Measurements from ENCODE around the gene ADAM15.

DNA sequence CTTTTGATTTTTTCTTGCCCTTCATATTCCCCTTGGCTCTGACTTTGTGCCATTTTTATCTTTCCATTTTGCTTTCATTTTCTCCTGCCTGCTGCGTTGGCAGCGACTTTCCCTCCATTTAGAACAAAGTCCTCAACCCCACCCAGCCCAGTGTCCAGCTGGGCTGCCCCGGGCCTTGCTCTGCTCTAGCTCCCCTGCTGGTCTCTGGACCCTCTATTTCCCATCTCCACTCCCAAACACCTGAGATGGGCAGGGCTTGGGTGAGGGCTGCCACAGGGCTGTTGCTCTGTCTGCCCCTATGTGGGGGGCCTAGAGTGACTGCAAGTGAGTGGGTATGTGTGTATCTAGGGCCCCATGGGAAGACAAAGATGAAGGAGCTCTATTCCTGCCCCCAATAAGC lies 7.3 kb upstream of the ADAM15 start:
- TF ChIP-seq POLR2A (IDR thresholded peaks at IDR 0.05) = no peak
- TF ChIP-seq, protein P1, sequence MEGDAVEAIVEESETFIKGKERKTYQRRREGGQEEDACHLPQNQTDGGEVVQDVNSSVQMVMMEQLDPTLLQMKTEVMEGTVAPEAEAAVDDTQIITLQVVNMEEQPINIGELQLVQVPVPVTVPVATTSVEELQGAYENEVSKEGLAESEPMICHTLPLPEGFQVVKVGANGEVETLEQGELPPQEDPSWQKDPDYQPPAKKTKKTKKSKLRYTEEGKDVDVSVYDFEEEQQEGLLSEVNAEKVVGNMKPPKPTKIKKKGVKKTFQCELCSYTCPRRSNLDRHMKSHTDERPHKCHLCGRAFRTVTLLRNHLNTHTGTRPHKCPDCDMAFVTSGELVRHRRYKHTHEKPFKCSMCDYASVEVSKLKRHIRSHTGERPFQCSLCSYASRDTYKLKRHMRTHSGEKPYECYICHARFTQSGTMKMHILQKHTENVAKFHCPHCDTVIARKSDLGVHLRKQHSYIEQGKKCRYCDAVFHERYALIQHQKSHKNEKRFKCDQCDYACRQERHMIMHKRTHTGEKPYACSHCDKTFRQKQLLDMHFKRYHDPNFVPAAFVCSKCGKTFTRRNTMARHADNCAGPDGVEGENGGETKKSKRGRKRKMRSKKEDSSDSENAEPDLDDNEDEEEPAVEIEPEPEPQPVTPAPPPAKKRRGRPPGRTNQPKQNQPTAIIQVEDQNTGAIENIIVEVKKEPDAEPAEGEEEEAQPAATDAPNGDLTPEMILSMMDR (IDR thresholded peaks at IDR 0.05) = no peak

All from right lobe of liver (tissue), 4 donors.